NOMO-1 treated with dmso at 0.1 percent for 144 hours (cell line): ENCODE measurements around the gene FAM181B.
A peak's percentile ranks its signal among the peaks of the same experiment; 100 is the strongest.

Experiments used
- DNase-seq: peaks from one replicate; lab custom pipeline; 2025; ENCODE audit not compliant: unreplicated experiment; lab: John Stamatoyannopoulos, UW

Gene FAM181B

GRCh38 chr11:82686211-82686610 is 47.5 kb downstream of the FAM181B start:
- no peak for DNase-seq

- DNase-seq: no peak
Measured at GRCh38 chr11:82683029-82683428, 50.6 kb downstream of the FAM181B start.

- peak; percentile 41 for DNase-seq
Measured at GRCh38 chr11:82682003-82682751, 51.5 kb downstream of the FAM181B start.

- DNase-seq: no peak
Measured at GRCh38 chr11:82680252-82680651, 53.4 kb downstream of the FAM181B start.
